Astrocyte (in vitro differentiated cells and primary cell): ENCODE measurements around the gene IRS1. TPM values are rescaled to one million over a fixed set of nuclear protein-coding genes. Genes with fewer than 3 reads are reported as not detected.
A peak's percentile ranks its signal among the peaks of the same experiment; 100 is the strongest.

ENCODE experiments used
- DNase-seq: peaks from one replicate; pipeline ENCODE4 v3.0.0-alpha.2; 2010; ENCODE audit warnings: low read depth
- FAIRE-seq: peaks from 2 replicates; lab custom pipeline; 2011; peaks lifted over from hg19 to GRCh38; lab: Jason Lieb, UNC
- H2AFZ ChIP-seq: 2 replicates; pipeline ENCODE4 v1.6.0; 2012; ENCODE audit warnings: low read depth, low read length, inconsistent platforms
- H3K27ac ChIP-seq: 2 replicates; pipeline ENCODE4 v1.5.1; 2011; ENCODE audit warnings: low read depth, low read length, inconsistent platforms
- H3K27me3 ChIP-seq: 2 replicates; pipeline ENCODE4 v1.6.0; 2011; ENCODE audit warnings: low read length, inconsistent platforms; ENCODE audit not compliant: insufficient read depth
- H3K36me3 ChIP-seq: 2 replicates; pipeline ENCODE4 v1.5.1; 2011; ENCODE audit warnings: low read length, inconsistent platforms; ENCODE audit not compliant: insufficient read depth
- H3K4me1 ChIP-seq: 2 replicates; pipeline ENCODE4 v1.5.1; 2011; ENCODE audit warnings: low read length, inconsistent platforms; ENCODE audit not compliant: insufficient read depth
- H3K4me2 ChIP-seq: 2 replicates; pipeline ENCODE4 v1.6.0; 2012; ENCODE audit warnings: low read length, inconsistent platforms
- H3K4me3 ChIP-seq: 2 replicates; pipeline ENCODE4 v1.5.1; 2011; ENCODE audit warnings: low read depth, mild to moderate bottlenecking, low read length, inconsistent platforms; ENCODE audit not compliant: insufficient read depth
- H3K79me2 ChIP-seq: 2 replicates; pipeline ENCODE4 v1.6.0; 2012; ENCODE audit warnings: mild to moderate bottlenecking, low read length, inconsistent platforms; ENCODE audit not compliant: insufficient read depth
- H3K9ac ChIP-seq: 2 replicates; pipeline ENCODE4 v1.6.0; 2012; ENCODE audit warnings: mild to moderate bottlenecking, low read length, inconsistent platforms
- H3K9me3 ChIP-seq: 2 replicates; pipeline ENCODE4 v1.5.1; 2012; ENCODE audit warnings: low read depth, mild to moderate bottlenecking, low read length, inconsistent platforms; ENCODE audit not compliant: insufficient read depth
- H4K20me1 ChIP-seq: 2 replicates; pipeline ENCODE4 v1.6.0; 2012; ENCODE audit warnings: low read length, inconsistent platforms; ENCODE audit not compliant: insufficient read depth
- H3K27ac Mint-ChIP-seq: one replicate; pipeline ENCODE4 v1.8.0; 2021; ENCODE audit warnings: mild to moderate bottlenecking, mixed read lengths; ENCODE audit not compliant: unreplicated experiment
- H3K27me3 Mint-ChIP-seq: one replicate; pipeline ENCODE4 v1.8.0; 2021; ENCODE audit warnings: low read depth, mixed read lengths; ENCODE audit not compliant: unreplicated experiment
- H3K36me3 Mint-ChIP-seq: one replicate; pipeline ENCODE4 v1.8.0; 2021; ENCODE audit warnings: low read depth, mixed read lengths; ENCODE audit not compliant: unreplicated experiment
- H3K4me1 Mint-ChIP-seq: one replicate; pipeline ENCODE4 v1.8.0; 2021; ENCODE audit warnings: low read depth, mixed read lengths; ENCODE audit not compliant: unreplicated experiment
- H3K4me3 Mint-ChIP-seq: one replicate; pipeline ENCODE4 v1.8.0; 2021; ENCODE audit warnings: mild to moderate bottlenecking, moderate library complexity, mixed read lengths; ENCODE audit not compliant: unreplicated experiment
- H3K9me3 Mint-ChIP-seq: one replicate; pipeline ENCODE4 v1.8.0; 2021; ENCODE audit warnings: mild to moderate bottlenecking, mixed read lengths; ENCODE audit not compliant: unreplicated experiment
- EZH2 ChIP-seq: IDR thresholded peaks from 2 replicates; pipeline ENCODE4 v1.6.1; 2012; ENCODE audit warnings: mild to moderate bottlenecking, low read length, inconsistent platforms; ENCODE audit not compliant: insufficient read depth
- total RNA-seq: library from RNA; stranded (reverse); gene quantifications from 2 replicates; pipeline ENCODE4 v1.2.1, GENCODE V29; 2021
- TF ChIP-seq, protein P1 (sequence below): IDR thresholded peaks from 2 replicates; pipeline ENCODE4 v1.5.1; 2011; ENCODE audit warnings: low read depth, mild to moderate bottlenecking, inconsistent platforms, low read length, moderate library complexity; ENCODE audit not compliant: insufficient read depth

The IRS1 gene
- total RNA-seq, 1 donor from 2014 or later: 45.0 TPM

GRCh38 chr2:226802573-226802972 is 3.0 kb upstream of the IRS1 start:
- Mint-ChIP-seq H3K27me3 (no peaks in the 10 kb centered on the region), H3K9me3 (no peaks in the 10 kb centered on the region), H3K36me3 (peaks cover 4% of the 10 kb centered on the region), H3K4me1 (peaks cover 9% of the 10 kb centered on the region), H3K4me3 (no peak overlapping the region), H3K27ac (no peak overlapping the region)
- H4K20me1 ChIP-seq: peaks cover 9% of the 10 kb centered on the region
- FAIRE-seq: peak; percentile 56
- H3K4me2 ChIP-seq: no peak overlapping the region
- DNase-seq: peak; percentile 61
- H3K27me3 ChIP-seq: peaks cover 3% of the 10 kb centered on the region
- H3K79me2 ChIP-seq: peaks cover 21% of the 10 kb centered on the region
- H3K4me3 ChIP-seq: no peak overlapping the region
- no peak overlapping the region for H3K9ac ChIP-seq
- no peak overlapping the region for H3K27ac ChIP-seq
- TF ChIP-seq EZH2: no peak
- TF ChIP-seq, protein P1, sequence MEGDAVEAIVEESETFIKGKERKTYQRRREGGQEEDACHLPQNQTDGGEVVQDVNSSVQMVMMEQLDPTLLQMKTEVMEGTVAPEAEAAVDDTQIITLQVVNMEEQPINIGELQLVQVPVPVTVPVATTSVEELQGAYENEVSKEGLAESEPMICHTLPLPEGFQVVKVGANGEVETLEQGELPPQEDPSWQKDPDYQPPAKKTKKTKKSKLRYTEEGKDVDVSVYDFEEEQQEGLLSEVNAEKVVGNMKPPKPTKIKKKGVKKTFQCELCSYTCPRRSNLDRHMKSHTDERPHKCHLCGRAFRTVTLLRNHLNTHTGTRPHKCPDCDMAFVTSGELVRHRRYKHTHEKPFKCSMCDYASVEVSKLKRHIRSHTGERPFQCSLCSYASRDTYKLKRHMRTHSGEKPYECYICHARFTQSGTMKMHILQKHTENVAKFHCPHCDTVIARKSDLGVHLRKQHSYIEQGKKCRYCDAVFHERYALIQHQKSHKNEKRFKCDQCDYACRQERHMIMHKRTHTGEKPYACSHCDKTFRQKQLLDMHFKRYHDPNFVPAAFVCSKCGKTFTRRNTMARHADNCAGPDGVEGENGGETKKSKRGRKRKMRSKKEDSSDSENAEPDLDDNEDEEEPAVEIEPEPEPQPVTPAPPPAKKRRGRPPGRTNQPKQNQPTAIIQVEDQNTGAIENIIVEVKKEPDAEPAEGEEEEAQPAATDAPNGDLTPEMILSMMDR: peak; percentile 88
- H3K36me3 ChIP-seq: no peaks in the 10 kb centered on the region
- H2AFZ ChIP-seq: no peak overlapping the region
- H3K4me1 ChIP-seq: peaks cover 23% of the 10 kb centered on the region
- no peaks in the 10 kb centered on the region for H3K9me3 ChIP-seq

- Mint-ChIP-seq H3K27ac (peak overlapping the region; percentile 22), H3K27me3 (no peaks in the 10 kb centered on the region), H3K4me3 (peak overlapping the region; percentile 83), H3K4me1 (peaks cover 16% of the 10 kb centered on the region), H3K36me3 (peaks cover 15% of the 10 kb centered on the region), H3K9me3 (no peaks in the 10 kb centered on the region)
- Histone ChIP-seq H3K9me3 (no peaks in the 10 kb centered on the region), H3K27ac (peak overlapping the region; percentile 76), H4K20me1 (peaks cover 23% of the 10 kb centered on the region), H2AFZ (peak overlapping the region; percentile 72), H3K27me3 (peaks cover 3% of the 10 kb centered on the region), H3K79me2 (peaks cover 35% of the 10 kb centered on the region), H3K4me1 (peaks cover 34% of the 10 kb centered on the region), H3K9ac (peak overlapping the region; percentile 93), H3K4me3 (peak overlapping the region; percentile 60), H3K36me3 (peaks cover 3% of the 10 kb centered on the region), H3K4me2 (peak overlapping the region; percentile 82)
- TF ChIP-seq, protein P1: no peak
- TF ChIP-seq EZH2: no peak
- DNase-seq (peak; percentile 67), FAIRE-seq (no peak)
Observed at GRCh38 chr2:226800941-226801784, 1.5 kb upstream of the IRS1 start.
